Peyer's patch (tissue), 4 donors: ENCODE results near the gene NTN4.

Experiments
- CTCF ChIP-seq, 6 experiments: fragments of 450-650 bp in 4 of 6; fragments of 200-600 bp in 2 of 6; sonication (generic) in 1 of 6; IDR thresholded peaks; one replicate each; pipeline ENCODE4 v1.5.1; 2017 to 2019; ENCODE audit warnings: antibody characterized with exemption in 6 of 6, mild to moderate bottlenecking in 3 of 6, moderate library complexity in 1 of 6
- POLR2A ChIP-seq, 2 donors: fragments of 450-650 bp; IDR thresholded peaks; one replicate each; pipeline ENCODE4 v1.5.1; 2017; ENCODE audit warnings: antibody characterized with exemption in 2 of 2, mild to moderate bottlenecking in 2 of 2, moderate library complexity in 2 of 2

DNA sequence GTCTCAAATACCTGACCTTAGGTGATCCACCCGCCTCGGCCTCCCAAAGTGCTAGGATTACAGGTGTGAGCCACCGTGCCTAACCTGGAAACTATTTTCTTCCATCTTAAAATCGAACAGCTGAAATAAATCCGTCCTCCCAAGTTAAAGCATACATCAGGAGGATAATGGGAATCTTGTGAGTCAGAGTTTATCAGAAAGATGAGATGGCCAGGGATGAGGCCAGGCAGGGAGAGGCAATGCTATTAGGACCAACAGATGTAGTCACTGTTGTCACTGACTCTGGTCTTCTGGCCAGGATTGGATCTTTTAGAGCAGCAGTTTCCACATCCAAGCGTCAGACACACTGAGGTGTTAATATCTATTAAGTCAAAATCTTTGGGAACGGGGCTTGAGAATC lies 177.5 kb downstream of the NTN4 start:
- TF ChIP-seq CTCF (IDR thresholded peaks at IDR 0.05) (no peak), POLR2A (IDR thresholded peaks at IDR 0.05) (no peak)
